Muscle layer of colon (tissue), 2 donors: ENCODE results near the gene SULT1A1.
"Not testable (repeated sequence)": the region's sequence is repeated elsewhere in the genome, so short reads cannot be mapped to it uniquely, and the experiment has no call there.

Experiments
- H3K27ac ChIP-seq: one replicate; pipeline ENCODE4 v1.7.0; 2013; ENCODE audit warnings: low read depth, mild to moderate bottlenecking, low read length, moderate library complexity
- H3K27me3 ChIP-seq, 2 donors: one replicate each; pipeline ENCODE4 v1.7.0; 2013; ENCODE audit warnings: low read length in 2 of 2, mild to moderate bottlenecking in 2 of 2; ENCODE audit not compliant: insufficient read depth in 2 of 2, control insufficient read depth in 1 of 2
- H3K36me3 ChIP-seq: one replicate; pipeline ENCODE4 v1.7.0; 2013; ENCODE audit warnings: mild to moderate bottlenecking, low read length; ENCODE audit not compliant: insufficient read depth
- H3K4me1 ChIP-seq: one replicate; pipeline ENCODE4 v1.7.0; 2013; ENCODE audit warnings: mild to moderate bottlenecking, low read length; ENCODE audit not compliant: insufficient read depth
- H3K4me3 ChIP-seq, 2 donors: one replicate each; pipeline ENCODE4 v1.7.0; 2013; ENCODE audit warnings: low read length in 2 of 2, low read depth in 1 of 2, mild to moderate bottlenecking in 1 of 2, moderate library complexity in 1 of 2
- H3K9ac ChIP-seq: one replicate; pipeline ENCODE4 v1.7.0; 2013; ENCODE audit warnings: low read length
- H3K9me3 ChIP-seq: one replicate; pipeline ENCODE4 v1.7.0; 2013; ENCODE audit warnings: mild to moderate bottlenecking, low read length
- donor health status: abdominal sarcoma.
- donor health status: Adenocarcinoma of cecum.

The SULT1A1 gene

GRCh38 chr16:28606291-28607115 is 3.3 kb downstream of the SULT1A1 start:
- H3K27me3 ChIP-seq = no peaks in the 10 kb centered on the region
- no peaks in the 10 kb centered on the region for H3K36me3 ChIP-seq
- no peaks in the 10 kb centered on the region for H3K9me3 ChIP-seq
- H3K27ac ChIP-seq = no peak overlapping the region
- H3K4me3 ChIP-seq = no peak overlapping the region
- H3K9ac ChIP-seq = no peak overlapping the region
- H3K4me1 ChIP-seq = no peaks in the 10 kb centered on the region

GRCh38 chr16:28604186-28604565 is 5.7 kb downstream of the SULT1A1 start:
- Histone ChIP-seq H3K36me3 (no peaks in the 10 kb centered on the region), H3K4me3 (no peak overlapping the region), H3K27ac (no peak overlapping the region), H3K4me1 (no peaks in the 10 kb centered on the region), H3K9ac (no peak overlapping the region), H3K27me3 (no peaks in the 10 kb centered on the region), H3K9me3 (no peaks in the 10 kb centered on the region)

- Histone ChIP-seq H3K9me3 (no peaks in the 10 kb centered on the region), H3K27ac (no peak overlapping the region), H3K36me3 (no peaks in the 10 kb centered on the region), H3K4me3 (no peak overlapping the region), H3K9ac (no peak overlapping the region), H3K27me3 (no peaks in the 10 kb centered on the region), H3K4me1 (no peaks in the 10 kb centered on the region)
Observed at GRCh38 chr16:28603381-28604185, 6.3 kb downstream of the SULT1A1 start.

GRCh38 chr16:28602529-28602928 is 7.3 kb downstream of the SULT1A1 start:
- H3K9me3 ChIP-seq = no peaks in the 10 kb centered on the region
- no peaks in the 10 kb centered on the region for H3K4me1 ChIP-seq
- no peak overlapping the region for H3K9ac ChIP-seq

GRCh38 chr16:28602062-28602461 is 7.8 kb downstream of the SULT1A1 start:
- H3K4me3 ChIP-seq, H3K27ac ChIP-seq, H3K9ac ChIP-seq, H3K27me3 ChIP-seq, H3K4me1 ChIP-seq, H3K36me3 ChIP-seq, H3K9me3 ChIP-seq: not testable (repeated sequence)

More at GRCh38 chr16:28602529-28602928, 7.3 kb downstream of the SULT1A1 start:
- Histone ChIP-seq H3K27me3 (no peaks in the 10 kb centered on the region), H3K36me3 (no peaks in the 10 kb centered on the region), H3K4me3 (no peak overlapping the region), H3K27ac (no peak overlapping the region)

GRCh38 chr16:28601589-28601988 is 8.3 kb downstream of the SULT1A1 start:
- not testable (repeated sequence) for H3K9me3 ChIP-seq, H3K36me3 ChIP-seq, H3K27me3 ChIP-seq, H3K9ac ChIP-seq, H3K4me3 ChIP-seq, H3K4me1 ChIP-seq, H3K27ac ChIP-seq

GRCh38 chr16:28600965-28601364 is 8.9 kb downstream of the SULT1A1 start:
- H3K4me1 ChIP-seq, H3K9ac ChIP-seq, H3K4me3 ChIP-seq, H3K27me3 ChIP-seq, H3K9me3 ChIP-seq, H3K27ac ChIP-seq, H3K36me3 ChIP-seq: not testable (repeated sequence)

GRCh38 chr16:28599377-28600285 is 10.2 kb downstream of the SULT1A1 start:
- H3K27ac ChIP-seq, H3K27me3 ChIP-seq, H3K4me1 ChIP-seq, H3K4me3 ChIP-seq, H3K9ac ChIP-seq, H3K9me3 ChIP-seq, H3K36me3 ChIP-seq: not testable (repeated sequence)

- Histone ChIP-seq H3K9me3 (no peaks in the 10 kb centered on the region), H3K27ac (no peak overlapping the region), H3K9ac (no peak overlapping the region), H3K36me3 (no peaks in the 10 kb centered on the region), H3K27me3 (no peaks in the 10 kb centered on the region), H3K4me1 (peaks cover 6% of the 10 kb centered on the region), H3K4me3 (no peak overlapping the region)
Observed at GRCh38 chr16:28597692-28598261, 12.1 kb downstream of the SULT1A1 start.

GRCh38 chr16:28596840-28597691 is 12.8 kb downstream of the SULT1A1 start, which contains the start of gene SULT1A2:
TSS of gene SULT1A2 (minus strand) at chr16:28597050. CDS start at chr16:28595930, 1,120 bp downstream.
- H3K4me3 ChIP-seq = no peak within 1 kb of the TSS
- no peak within 1 kb of the TSS for H3K27ac ChIP-seq
- peaks cover 6% of the 10 kb centered on the region for H3K4me1 ChIP-seq
- H3K9ac ChIP-seq = no peak within 1 kb of the TSS
- H3K36me3 ChIP-seq = no peaks in the 10 kb centered on the region
- H3K9me3 ChIP-seq = no peaks in the 10 kb centered on the region
- H3K27me3 ChIP-seq = no peaks in the 10 kb centered on the region
